ENCODE data around the gene MSH6.
A peak's percentile ranks its signal among the peaks of the same experiment; 100 is the strongest.

MSH6 gene

GRCh38 chr2:47819834-47820233, 36.9 kb downstream of the MSH6 start:
- TF ChIP-seq CTCF (IDR thresholded peaks at IDR 0.05; ENCODE audit: control insufficient read depth, insufficient read depth, low read depth, low read length, missing control alignments) = no peak
- H3K4me3 ChIP-seq (ENCODE audit: control insufficient read depth, low read depth, low read length) = no peak overlapping the region
- DNase-seq (ENCODE audit: low read depth) = peak; percentile 11

GRCh38 chr2:47822518-47822917, 39.6 kb downstream of the MSH6 start:
- DNase-seq (ENCODE audit: low read depth) = no peak
- H3K4me3 ChIP-seq (ENCODE audit: control insufficient read depth, low read depth, low read length) = no peak overlapping the region
- no peak for TF ChIP-seq CTCF (IDR thresholded peaks at IDR 0.05; ENCODE audit: control insufficient read depth, insufficient read depth, low read depth, low read length, missing control alignments)

- no peak for TF ChIP-seq CTCF (IDR thresholded peaks at IDR 0.05; ENCODE audit: control insufficient read depth, insufficient read depth, low read depth, low read length, missing control alignments)
- no peak for DNase-seq (ENCODE audit: low read depth)
- H3K4me3 ChIP-seq (ENCODE audit: control insufficient read depth, low read depth, low read length) = no peak overlapping the region
Measured at GRCh38 chr2:47833516-47833968, 50.6 kb downstream of the MSH6 start.

GRCh38 chr2:47838249-47838648, 55.3 kb downstream of the MSH6 start:
- no peak overlapping the region for H3K4me3 ChIP-seq (ENCODE audit: control insufficient read depth, low read depth, low read length)
- no peak for TF ChIP-seq CTCF (IDR thresholded peaks at IDR 0.05; ENCODE audit: control insufficient read depth, insufficient read depth, low read depth, low read length, missing control alignments)
- no peak for DNase-seq (ENCODE audit: low read depth)

GRCh38 chr2:47838686-47839085, 55.7 kb downstream of the MSH6 start:
- DNase-seq (ENCODE audit: low read depth) = no peak
- H3K4me3 ChIP-seq (ENCODE audit: control insufficient read depth, low read depth, low read length) = no peak overlapping the region
- TF ChIP-seq CTCF (IDR thresholded peaks at IDR 0.05; ENCODE audit: control insufficient read depth, insufficient read depth, low read depth, low read length, missing control alignments) = no peak

GRCh38 chr2:47842846-47843245, 59.9 kb downstream of the MSH6 start:
- DNase-seq (ENCODE audit: low read depth) = no peak
- TF ChIP-seq CTCF (IDR thresholded peaks at IDR 0.05; ENCODE audit: control insufficient read depth, insufficient read depth, low read depth, low read length, missing control alignments) = no peak
- H3K4me3 ChIP-seq (ENCODE audit: control insufficient read depth, low read depth, low read length) = no peak overlapping the region

GRCh38 chr2:47843407-47843806, 60.5 kb downstream of the MSH6 start:
- TF ChIP-seq CTCF (IDR thresholded peaks at IDR 0.05; ENCODE audit: control insufficient read depth, insufficient read depth, low read depth, low read length, missing control alignments) = no peak
- H3K4me3 ChIP-seq (ENCODE audit: control insufficient read depth, low read depth, low read length) = no peak overlapping the region
- no peak for DNase-seq (ENCODE audit: low read depth)
